K562 treated with DMSO at 1 percent for 48 hours (cell line): ENCODE data around the gene ACAD11. TPM values are rescaled to one million over a fixed set of nuclear protein-coding genes. Genes with fewer than 3 reads are reported as not detected.

Experiments used
- total RNA-seq: library from RNA; unstranded; fragments of 300-600 nt; gene quantifications from 2 replicates; pipeline ENCODE4 v1.2.3, GENCODE V29; 2022; ENCODE audit warnings: low replicate concordance; ENCODE audit errors: extremely low read depth

Gene ACAD11
- not detected in 2 replicates for total RNA-seq

GRCh38 chr3:132659365-132660051, at the start of gene ACAD11:
ACAD11 (minus strand) TSS chr3:132659809; CDS start chr3:132659751, 58 bp downstream.

GRCh38 chr3:132660052-132660810, 622 bp upstream of the ACAD11 start, which contains the start of gene UBA5:
UBA5 (plus strand) TSS chr3:132660329; CDS start chr3:132660538, 209 bp downstream.

GRCh38 chr3:132596816-132597433, 62.7 kb downstream of the ACAD11 start, which contains the start of gene ACKR4:
ACKR4 (plus strand) TSS chr3:132597270; CDS start chr3:132600398, 3,128 bp downstream.

Other genes with a start within 250 kb of the ACAD11 start
- not detected in 2 replicates for gene DNAJC13, start 242.3 kb downstream of the ACAD11 start, total RNA-seq
- gene ACKR4, start 62.5 kb downstream of the ACAD11 start, total RNA-seq, result not detected in 2 replicates
- gene UBA5, start 520 bp upstream of the ACAD11 start, total RNA-seq, result not detected in 2 replicates
- gene NPHP3, start 62.6 kb upstream of the ACAD11 start, total RNA-seq, result not detected in 2 replicates